HEK293 (cell line): ENCODE data around the gene ENTPD3.

Source experiments
- CTCF ChIA-PET: fragments of 350-600 bp; formaldehyde crosslinking; extraction: SDS; loops from one replicate; lab custom pipeline; 2021; ENCODE audit warnings: antibody characterized with exemption; lab: Yijun Ruan, JAX
- POLR2A ChIA-PET: fragments of 300-600 bp; formaldehyde crosslinking; extraction: SDS; loops from one replicate; lab custom pipeline; 2020; ENCODE audit warnings: antibody characterized with exemption, inconsistent platforms; lab: Yijun Ruan, JAX
- H3K27ac ChIP-seq: fragments of 200-500 bp; sonication (Bioruptor generic); 2 replicates; pipeline ENCODE4 v1.5.1; 2014; ENCODE audit warnings: low read depth, low read length, control low read depth, inconsistent platforms; ENCODE audit errors: extremely low read depth
- H3K36me3 ChIP-seq, 2 experiments: fragments of 200-500 bp in 1 of 2; sonication (Bioruptor generic) in 1 of 2; 1 replicate in 1 of 2; 2 replicates in 1 of 2; pipeline ENCODE4 v1.5.1; 2014 to 2017; ENCODE audit warnings: inconsistent platforms in 2 of 2, low read length in 2 of 2; ENCODE audit not compliant: control insufficient read depth in 2 of 2, insufficient read depth in 1 of 2
- H3K4me1 ChIP-seq: fragments of 200-500 bp; sonication (Bioruptor generic); 2 replicates; pipeline ENCODE4 v1.5.1; 2014; ENCODE audit warnings: mild to moderate bottlenecking, low read length, inconsistent platforms; ENCODE audit not compliant: control insufficient read depth, insufficient read depth
- H3K4me3 ChIP-seq: 2 replicates; pipeline ENCODE4 v1.5.1; 2011; ENCODE audit warnings: low read depth, mild to moderate bottlenecking, control low read depth, low read length, moderate library complexity
- H3K9me3 ChIP-seq: fragments of 200-500 bp; sonication (Bioruptor generic); 2 replicates; pipeline ENCODE4 v1.5.1; 2014; ENCODE audit warnings: low read depth, low read length, inconsistent platforms; ENCODE audit not compliant: control insufficient read depth, insufficient read depth
- HOXA7 ChIP-seq: sonication (generic); formaldehyde crosslinking; IDR thresholded peaks from 2 replicates; pipeline ENCODE4 v1.8.1; 2022; ENCODE audit warnings: missing genetic modification reagents, borderline replicate concordance
- HOXD13 ChIP-seq: sonication (generic); formaldehyde crosslinking; IDR thresholded peaks from 2 replicates; pipeline ENCODE4 v1.8.0; 2022; ENCODE audit warnings: missing genetic modification reagents, borderline replicate concordance
- KLF16 ChIP-seq: fragments of 450-650 bp; formaldehyde crosslinking; IDR thresholded peaks from 2 replicates; pipeline ENCODE4 v1.5.1; 2017; ENCODE audit warnings: missing biosample characterization, missing genetic modification characterization
- SETDB1 ChIP-seq: IDR thresholded peaks from one replicate; pipeline ENCODE4 v1.6.1; 2017; ENCODE audit warnings: mild to moderate bottlenecking, low read length, moderate library complexity, mixed read lengths; ENCODE audit not compliant: insufficient read length
- SP2 ChIP-seq: fragments of 450-650 bp; formaldehyde crosslinking; IDR thresholded peaks from 2 replicates; pipeline ENCODE4 v1.5.1; 2016; ENCODE audit warnings: missing biosample characterization, missing genetic modification characterization
- TCF7L2 ChIP-seq: IDR thresholded peaks from 2 replicates; pipeline ENCODE4 v1.6.1; 2011; ENCODE audit warnings: low read depth, mild to moderate bottlenecking, inconsistent platforms, low read length, moderate library complexity, borderline replicate concordance
- ZBTB11 ChIP-seq: fragments of 450-650 bp; formaldehyde crosslinking; conservative IDR thresholded peaks from 2 replicates; pipeline ENCODE4 v1.5.1; 2016; ENCODE audit warnings: low read depth, missing biosample characterization, missing genetic modification characterization
- ZBTB49 ChIP-seq: fragments of 450-650 bp; formaldehyde crosslinking; IDR thresholded peaks from 2 replicates; pipeline ENCODE4 v1.5.1; 2016; ENCODE audit warnings: missing biosample characterization, missing genetic modification characterization, low read depth
- ZFP3 ChIP-seq: fragments of 450-650 bp; formaldehyde crosslinking; IDR thresholded peaks from 2 replicates; pipeline ENCODE4 v1.5.1; 2016; ENCODE audit warnings: low read depth, missing biosample characterization, missing genetic modification characterization
- ZNF266 ChIP-seq: fragments of 450-650 bp; formaldehyde crosslinking; IDR thresholded peaks from 2 replicates; pipeline ENCODE4 v1.5.1; 2016; ENCODE audit warnings: missing biosample characterization, missing genetic modification characterization, low read depth
- ZNF311 ChIP-seq: fragments of 450-650 bp; formaldehyde crosslinking; IDR thresholded peaks from 2 replicates; pipeline ENCODE4 v1.5.1; 2017; ENCODE audit warnings: missing biosample characterization, missing genetic modification characterization, borderline replicate concordance
- ZNF514 ChIP-seq: fragments of 450-650 bp; formaldehyde crosslinking; IDR thresholded peaks from 2 replicates; pipeline ENCODE4 v1.5.1; 2016; ENCODE audit warnings: missing biosample characterization, missing genetic modification characterization
- ZNF544 ChIP-seq: fragments of 450-650 bp; formaldehyde crosslinking; IDR thresholded peaks from 2 replicates; pipeline ENCODE4 v1.5.0; 2017; ENCODE audit warnings: missing biosample characterization, missing genetic modification characterization
- ZNF548 ChIP-seq: fragments of 450-650 bp; formaldehyde crosslinking; IDR thresholded peaks from 2 replicates; pipeline ENCODE4 v1.5.1; 2016; ENCODE audit warnings: missing biosample characterization, missing genetic modification characterization
- ZNF596 ChIP-seq: fragments of 450-650 bp; IDR thresholded peaks from 2 replicates; pipeline ENCODE4 v1.5.0; 2018; ENCODE audit warnings: missing biosample characterization, mild to moderate bottlenecking, missing genetic modification characterization, moderate library complexity
- ZNF777 ChIP-seq: fragments of 450-650 bp; formaldehyde crosslinking; IDR thresholded peaks from 2 replicates; pipeline ENCODE4 v1.5.1; 2017; ENCODE audit warnings: missing biosample characterization, missing genetic modification characterization, borderline replicate concordance
- ZNF830 ChIP-seq: fragments of 450-650 bp; IDR thresholded peaks from 2 replicates; pipeline ENCODE4 v1.5.0; 2018; ENCODE audit warnings: missing biosample characterization, missing genetic modification characterization, low read depth, mild to moderate bottlenecking, moderate library complexity
- ZSCAN4 ChIP-seq: fragments of 450-650 bp; formaldehyde crosslinking; IDR thresholded peaks from 2 replicates; pipeline ENCODE4 v1.5.1; 2017; ENCODE audit warnings: missing biosample characterization, missing genetic modification characterization
- TF ChIP-seq, protein P1 (sequence below): sonication (generic); formaldehyde crosslinking; IDR thresholded peaks from 2 replicates; pipeline ENCODE4 v1.8.1; 2022; ENCODE audit warnings: mild to moderate bottlenecking, moderate library complexity, missing genetic modification reagents

Gene ENTPD3

GRCh38 chr3:40340541-40341170 is 46.3 kb upstream of the ENTPD3 start:
- POLR2A ChIA-PET: no interaction called here
- CTCF ChIA-PET: interaction anchor here (0.6 to 1.8 kb wide), 2 partner anchors 12 to 21 kb away, joined by 3 to 5 read pairs; no protein-coding TSS in a partner anchor

DNA sequence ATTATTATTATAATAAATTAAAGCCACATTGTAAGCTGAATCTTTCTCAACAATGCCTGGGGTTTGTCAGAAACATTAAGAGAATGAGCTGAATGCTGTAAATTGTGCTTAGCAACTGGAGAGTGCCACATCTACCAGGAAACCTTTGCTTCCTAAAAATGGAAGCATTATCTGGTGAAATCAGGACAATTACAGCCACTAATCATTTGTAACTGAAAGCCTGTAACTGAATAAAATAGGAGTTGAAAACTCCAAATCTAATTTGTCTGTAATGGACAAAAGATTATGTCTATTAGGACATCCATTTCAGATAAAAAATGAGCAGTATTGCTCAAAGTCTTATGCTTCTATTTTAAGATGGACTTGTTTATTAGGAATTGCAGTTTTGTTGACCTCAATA is 45.3 kb upstream of the ENTPD3 start:
- no peak overlapping the region for H3K27ac ChIP-seq
- H3K4me1 ChIP-seq: no peaks in the 10 kb centered on the region
- ChIA-PET POLR2A (no interaction called here), CTCF (interaction anchor here (1.8 kb wide), 1 partner anchor 13 kb away, joined by 5 read pairs; no protein-coding TSS in a partner anchor)
- H3K36me3 ChIP-seq: no peaks in the 10 kb centered on the region
- H3K9me3 ChIP-seq: no peaks in the 10 kb centered on the region
- no peak for TF ChIP-seq ZNF548 (tag by site-specific recombination)
- TF ChIP-seq, protein P1, sequence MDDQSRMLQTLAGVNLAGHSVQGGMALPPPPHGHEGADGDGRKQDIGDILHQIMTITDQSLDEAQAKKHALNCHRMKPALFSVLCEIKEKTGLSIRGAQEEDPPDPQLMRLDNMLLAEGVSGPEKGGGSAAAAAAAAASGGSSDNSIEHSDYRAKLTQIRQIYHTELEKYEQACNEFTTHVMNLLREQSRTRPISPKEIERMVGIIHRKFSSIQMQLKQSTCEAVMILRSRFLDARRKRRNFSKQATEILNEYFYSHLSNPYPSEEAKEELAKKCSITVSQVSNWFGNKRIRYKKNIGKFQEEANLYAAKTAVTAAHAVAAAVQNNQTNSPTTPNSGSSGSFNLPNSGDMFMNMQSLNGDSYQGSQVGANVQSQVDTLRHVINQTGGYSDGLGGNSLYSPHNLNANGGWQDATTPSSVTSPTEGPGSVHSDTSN (CRISPR knock-in tag): no peak
- TF ChIP-seq ZNF266 (tag by site-specific recombination): no peak
- H3K4me3 ChIP-seq: no peak overlapping the region

More at GRCh38 chr3:40340541-40341170, 46.3 kb upstream of the ENTPD3 start:
- TF ChIP-seq ZFP3 (tag by site-specific recombination) (no peak), ZNF830 (tag by site-specific recombination) (no peak), ZSCAN4 (no peak), HOXD13 (CRISPR knock-in tag) (no peak), SP2 (tag by site-specific recombination) (no peak), TCF7L2 (no peak), ZBTB11 (tag by site-specific recombination) (no peak), ZNF514 (no peak), ZNF544 (tag by site-specific recombination) (no peak), ZNF596 (tag by site-specific recombination) (no peak), KLF16 (tag by site-specific recombination) (no peak)
- no peak overlapping the region for H3K27ac ChIP-seq
- no peaks in the 10 kb centered on the region for H3K4me1 ChIP-seq
- no peaks in the 10 kb centered on the region for H3K9me3 ChIP-seq
- H3K4me3 ChIP-seq: no peak overlapping the region
- no peaks in the 10 kb centered on the region for H3K36me3 ChIP-seq

GRCh38 chr3:40350529-40350928 is 36.5 kb upstream of the ENTPD3 start:
- H3K9me3 ChIP-seq: no peaks in the 10 kb centered on the region
- H3K27ac ChIP-seq: no peak overlapping the region
- H3K36me3 ChIP-seq: no peaks in the 10 kb centered on the region
- H3K4me3 ChIP-seq: no peak overlapping the region
- ChIA-PET CTCF (no interaction called here), POLR2A (no interaction called here)
- TF ChIP-seq HOXA7 (CRISPR knock-in tag): no peak
- TF ChIP-seq SETDB1: peak; percentile 88
- TF ChIP-seq ZBTB49: no peak
- TF ChIP-seq ZNF311 (tag by site-specific recombination): no peak
- TF ChIP-seq ZNF777 (tag by site-specific recombination): no peak
- no peaks in the 10 kb centered on the region for H3K4me1 ChIP-seq
